H1 (cell line): ENCODE measurements around the gene KCNMA1. TPM values are rescaled to one million over a fixed set of nuclear protein-coding genes. Genes with fewer than 3 reads are reported as not detected.

Source experiments
- CTCF ChIA-PET: fragments of 300-600 bp; sonication (Branson Sonifier 250); formaldehyde crosslinking; loops from one replicate; lab custom pipeline; 2021; ENCODE audit not compliant: partially characterized antibody; lab: Charles Lee
- POLR2A ChIA-PET: fragments of 300-600 bp; sonication (Branson Sonifier 250); formaldehyde crosslinking; loops from one replicate; lab custom pipeline; 2021; ENCODE audit warnings: inconsistent platforms; ENCODE audit not compliant: partially characterized antibody; lab: Charles Lee
- DNase-seq, 2 experiments: peaks; one replicate each; pipeline versions ENCODE4 v3.0.0 to v3.0.0-alpha.2; 2010 to 2022; ENCODE audit warnings: low spot score in 2 of 2, low read depth in 1 of 2, mixed read lengths in 1 of 2
- FAIRE-seq: peaks from 2 replicates; lab custom pipeline; 2011; peaks lifted over from hg19 to GRCh38; lab: Jason Lieb, UNC
- H2AFZ ChIP-seq: 2 replicates; pipeline ENCODE4 v1.8.1; 2012; ENCODE audit warnings: low read length, inconsistent platforms
- H2AK5ac ChIP-seq: 2 replicates; pipeline ENCODE4 v1.6.1; 2013; ENCODE audit warnings: low read depth, low read length
- H2BK120ac ChIP-seq: replicated peaks from 2 replicates; pipeline ENCODE3; 2013; ENCODE audit warnings: low read depth, low read length, inconsistent platforms
- H2BK12ac ChIP-seq: 2 replicates; pipeline ENCODE4 v1.6.1; 2013; ENCODE audit warnings: low read depth, low read length
- H2BK15ac ChIP-seq: 2 replicates; pipeline ENCODE4 v1.6.1; 2013; ENCODE audit warnings: low read length
- H2BK20ac ChIP-seq: 2 replicates; pipeline ENCODE4 v1.6.1; 2013; ENCODE audit warnings: low read length
- H2BK5ac ChIP-seq: 2 replicates; pipeline ENCODE4 v1.6.1; 2013; ENCODE audit warnings: low read depth, low read length
- H3K14ac ChIP-seq: 2 replicates; pipeline ENCODE4 v1.6.1; 2013; ENCODE audit warnings: inconsistent platforms; ENCODE audit not compliant: insufficient read length
- H3K18ac ChIP-seq: 2 replicates; pipeline ENCODE4 v1.6.1; 2013; ENCODE audit warnings: low read length; ENCODE audit errors: extremely low read depth
- H3K23ac ChIP-seq: 2 replicates; pipeline ENCODE4 v1.6.1; 2013; ENCODE audit warnings: inconsistent platforms; ENCODE audit not compliant: insufficient read length
- H3K23me2 ChIP-seq: 2 replicates; pipeline ENCODE4 v1.6.1; 2013; ENCODE audit warnings: low read depth, low read length
- H3K27ac ChIP-seq: 2 replicates; pipeline ENCODE4 v1.6.1; 2011; ENCODE audit warnings: low read depth, low read length, inconsistent platforms
- H3K27me3 ChIP-seq, 4 experiments: replicated peaks in 1 of 4; 1 replicate in 1 of 4; 2 replicates in 3 of 4; pipeline versions ENCODE4 v1.6.1 to v1.8.1; 2011 to 2013; ENCODE audit warnings: low read length in 3 of 4, mild to moderate bottlenecking in 3 of 4, inconsistent platforms in 2 of 4, mixed read lengths in 2 of 4, moderate library complexity in 1 of 4; ENCODE audit not compliant: control insufficient read depth in 3 of 4, insufficient read depth in 3 of 4; ENCODE audit errors: extremely low read depth in 1 of 4
- H3K36me3 ChIP-seq, 4 experiments: 2 replicates each; pipeline versions ENCODE4 v1.6.1 to v1.8.1; 2011 to 2013; ENCODE audit warnings: mild to moderate bottlenecking in 4 of 4, low read length in 3 of 4, moderate library complexity in 2 of 4, control low read depth in 1 of 4, inconsistent platforms in 1 of 4; ENCODE audit not compliant: insufficient read depth in 4 of 4, control insufficient read depth in 2 of 4
- H3K4ac ChIP-seq: replicated peaks from 2 replicates; pipeline ENCODE3; 2013; ENCODE audit warnings: low read length, low read depth, mixed read lengths, inconsistent platforms; ENCODE audit not compliant: insufficient read length
- H3K4me1 ChIP-seq, 4 experiments: replicated peaks in 1 of 4; 1 replicate in 1 of 4; 2 replicates in 3 of 4; pipeline versions ENCODE4 v1.6.1 to v1.8.1; 2011 to 2013; ENCODE audit warnings: low read length in 3 of 4, inconsistent platforms in 2 of 4, mixed read lengths in 1 of 4; ENCODE audit not compliant: insufficient read depth in 4 of 4, control insufficient read depth in 3 of 4
- H3K4me2 ChIP-seq, 2 experiments: 2 replicates each; pipeline versions ENCODE4 v1.6.1 to v1.8.1; 2011 to 2013; ENCODE audit warnings: low read depth in 2 of 2, low read length in 2 of 2, control low read depth in 1 of 2, inconsistent platforms in 1 of 2, mild to moderate bottlenecking in 1 of 2; ENCODE audit not compliant: insufficient read depth in 1 of 2
- H3K4me3 ChIP-seq, 4 experiments: fragments of 200-600, 300-600 bp in 1 of 4; sonication (generic), shearing (Covaris generic), sonication (Bioruptor Twin) in 1 of 4; 2 replicates each; pipeline versions ENCODE4 v1.5.1 to v1.8.1; 2011 to 2016; ENCODE audit warnings: low read length in 4 of 4, low read depth in 3 of 4, control low read depth in 2 of 4, inconsistent platforms in 2 of 4, mild to moderate bottlenecking in 2 of 4, mixed read lengths in 1 of 4, moderate library complexity in 1 of 4; ENCODE audit not compliant: insufficient read depth in 2 of 4; ENCODE audit errors: extremely low read depth in 1 of 4
- H3K56ac ChIP-seq: replicated peaks from 2 replicates; pipeline ENCODE3; 2013; ENCODE audit warnings: low read depth, mild to moderate bottlenecking, mixed read lengths, low read length, inconsistent platforms; ENCODE audit not compliant: insufficient read length
- H3K79me1 ChIP-seq: 2 replicates; pipeline ENCODE4 v1.6.1; 2013; ENCODE audit warnings: low read depth, low read length, control low read depth
- H3K79me2 ChIP-seq, 2 experiments: 2 replicates each; pipeline versions ENCODE4 v1.6.1 to v1.8.1; 2012 to 2013; ENCODE audit warnings: low read length in 2 of 2, mild to moderate bottlenecking in 2 of 2, inconsistent platforms in 1 of 2; ENCODE audit not compliant: insufficient read depth in 2 of 2, control insufficient read depth in 1 of 2
- H3K9ac ChIP-seq, 4 experiments: replicated peaks in 1 of 4; 1 replicate in 1 of 4; 2 replicates in 3 of 4; pipeline versions ENCODE4 v1.6.1 to v1.8.1; 2011 to 2013; ENCODE audit warnings: low read depth in 3 of 4, low read length in 3 of 4, control low read depth in 2 of 4, mild to moderate bottlenecking in 2 of 4, moderate library complexity in 2 of 4, inconsistent platforms in 1 of 4; ENCODE audit errors: extremely low read depth in 1 of 4
- H3K9me3 ChIP-seq, 2 experiments: 2 replicates each; pipeline versions ENCODE4 v1.6.1 to v1.8.1; 2012 to 2013; ENCODE audit warnings: mild to moderate bottlenecking in 2 of 2, moderate library complexity in 2 of 2, control low read depth in 1 of 2, inconsistent platforms in 1 of 2, low read depth in 1 of 2, low read length in 1 of 2, mixed read lengths in 1 of 2; ENCODE audit not compliant: insufficient read depth in 2 of 2
- H4K20me1 ChIP-seq, 2 experiments: replicated peaks in 1 of 2; 2 replicates each; pipeline versions ENCODE3 to v1.8.1; 2011 to 2013; ENCODE audit warnings: inconsistent platforms in 2 of 2, low read length in 2 of 2, mild to moderate bottlenecking in 1 of 2; ENCODE audit not compliant: insufficient read depth in 2 of 2, control insufficient read depth in 1 of 2
- H4K5ac ChIP-seq: 2 replicates; pipeline ENCODE4 v1.6.1; 2013; ENCODE audit warnings: low read length, low read depth, mixed read lengths, inconsistent platforms; ENCODE audit not compliant: insufficient read length
- H4K8ac ChIP-seq: 2 replicates; pipeline ENCODE4 v1.8.0; 2013; ENCODE audit warnings: mild to moderate bottlenecking, moderate library complexity, low read length, inconsistent platforms; ENCODE audit not compliant: insufficient read depth; ENCODE audit errors: extremely low read depth
- H4K91ac ChIP-seq: replicated peaks from 2 replicates; pipeline ENCODE3; 2013; ENCODE audit warnings: low read length, mixed read lengths, inconsistent platforms; ENCODE audit not compliant: insufficient read length
- BCL11A ChIP-seq, 2 experiments: IDR thresholded peaks; one replicate each; pipeline ENCODE4 v1.6.1; 2011; ENCODE audit warnings: low read depth in 2 of 2, low read length in 2 of 2, mild to moderate bottlenecking in 2 of 2
- CTBP2 ChIP-seq: IDR thresholded peaks from 2 replicates; pipeline ENCODE4 v1.7.0; 2011; ENCODE audit warnings: borderline replicate concordance, mild to moderate bottlenecking, moderate library complexity, mixed read lengths, low read length; ENCODE audit not compliant: insufficient read depth, insufficient read length
- FOSL1 ChIP-seq: IDR thresholded peaks from 2 replicates; pipeline ENCODE4 v1.6.1; 2011; ENCODE audit warnings: mild to moderate bottlenecking, low read depth, low read length, moderate library complexity; ENCODE audit not compliant: insufficient read depth
- JUN ChIP-seq: IDR thresholded peaks from 2 replicates; pipeline ENCODE4 v1.6.1; 2011; ENCODE audit warnings: low read depth, mild to moderate bottlenecking, improper control_type of control experiment, low read length
- POU5F1 ChIP-seq: IDR thresholded peaks from 2 replicates; pipeline ENCODE4 v1.6.1; 2011; ENCODE audit warnings: low read depth, mild to moderate bottlenecking, low read length, moderate library complexity
- RNF2 ChIP-seq: fragments of 200-900, 300-1000 bp; sonication (generic); IDR thresholded peaks from 2 replicates; pipeline ENCODE4 v1.7.1; 2016; ENCODE audit warnings: borderline replicate concordance, low read depth, mild to moderate bottlenecking, antibody characterized with exemption, low read length; ENCODE audit not compliant: poor library complexity, severe bottlenecking; ENCODE audit errors: missing control alignments
- RXRA ChIP-seq: IDR thresholded peaks from 2 replicates; pipeline ENCODE4 v1.6.1; 2011; ENCODE audit warnings: low read depth, mild to moderate bottlenecking, low read length, moderate library complexity; ENCODE audit not compliant: insufficient read depth
- SP4 ChIP-seq: IDR thresholded peaks from 2 replicates; pipeline ENCODE4 v1.6.1; 2012; ENCODE audit warnings: low read length, inconsistent platforms
- SUZ12 ChIP-seq: fragments of 200-600 bp; sonication (generic); IDR thresholded peaks from 2 replicates; pipeline ENCODE4 v1.6.1; 2012; ENCODE audit warnings: mild to moderate bottlenecking, inconsistent platforms, low read length, moderate library complexity, mixed read lengths
- WGBS, 2 experiments: shearing (Covaris generic) in 1 of 2; methylation state at CpG; one replicate each; pipeline versions ENCODE4 v1.1.6 to v1.1.7; 2013 to 2015; ENCODE audit warnings: low lambda C conversion rate in 2 of 2, mixed read lengths in 2 of 2, inconsistent platforms in 1 of 2, low coverage in 1 of 2, missing lambda C conversion rate in 1 of 2; ENCODE audit not compliant: insufficient replicate concordance in 2 of 2, insufficient coverage in 1 of 2, insufficient read length in 1 of 2; ENCODE audit errors: extremely low coverage in 1 of 2, missing lambda C conversion rate in 1 of 2; 5-methylcytosine and 5-hydroxymethylcytosine counted together
- polyA plus RNA-seq, 7 experiments: library from polyadenylated mRNA; depleted of rRNA in 3 of 7; stranded (reverse) in 5 of 7; unstranded in 2 of 7; fragments of >200 nt in 5 of 7; fragments of 200-250 nt in 2 of 7; gene quantifications; 1 replicate in 5 of 7; 2 replicates in 1 of 7; 4 replicates in 1 of 7; pipeline versions ENCODE4 v1.2.1 to v1.2.3, GENCODE V29; 2011 to 2013; ENCODE audit warnings: missing spikeins in 2 of 7, mixed read lengths in 2 of 7
- total RNA-seq: library from RNA; stranded (reverse); fragmentation: NEBNext Ultra II Directional; extraction: Animal tissue kit (Norgen Biotek cat#: 25700); gene quantifications from 2 replicates; pipeline ENCODE4 v1.2.1, GENCODE V29; 2021

KCNMA1 gene
- total and polyA plus RNA-seq, 2 of the 8 experiments (the other 6 are each of a cell fraction or from before 2014, with no cell fraction given) = 10.2 to 11.1 TPM

DNA sequence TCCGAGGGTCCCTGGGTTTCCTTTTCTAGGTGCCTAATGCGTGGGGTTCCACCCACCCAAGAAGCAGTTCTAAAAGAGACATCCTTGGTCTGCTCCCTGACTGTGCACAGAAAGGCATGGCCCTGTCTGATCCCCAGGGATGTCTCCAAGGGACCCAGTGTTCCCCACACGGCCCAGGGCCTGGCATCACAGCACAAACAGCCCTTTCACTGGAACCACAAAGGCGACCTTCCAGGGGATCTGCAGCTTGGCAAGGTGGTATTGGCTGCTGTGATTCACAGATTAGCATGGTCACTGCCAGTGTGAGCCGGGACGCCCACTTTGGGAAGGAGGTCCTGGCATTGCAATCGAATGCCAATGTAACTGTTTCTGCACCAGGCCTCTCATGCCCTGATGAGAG lies 6.4 kb downstream of the KCNMA1 start:
- TF ChIP-seq BCL11A (IDR thresholded peaks at IDR 0.05; ENCODE audit: low read depth in 2 of 2, low read length in 2 of 2) = no peak
- no peak for TF ChIP-seq SP4
- no peak for TF ChIP-seq RXRA
- TF ChIP-seq CTBP2 = no peak
- no peak for TF ChIP-seq FOSL1
- TF ChIP-seq JUN = no peak
- TF ChIP-seq SUZ12 = no peak
- TF ChIP-seq POU5F1 = no peak
- TF ChIP-seq RNF2 = no peak
- Histone ChIP-seq H3K4me3 (no peak overlapping the region), H3K23me2 (peaks cover under 1% of the 10 kb centered on the region), H4K8ac (no peak overlapping the region), H3K36me3 (no peaks in the 10 kb centered on the region), H2BK12ac (no peak overlapping the region), H3K4me1 (peaks cover 2 to 17% (median 10%) of the 10 kb centered on the region in 4 experiments; a peak in 5 of 7 replicates), H2AFZ (no peak overlapping the region), H3K56ac (no peak overlapping the region), H3K27me3 (peaks cover under 1 to 10% (median 7%) of the 10 kb centered on the region in 4 experiments), H4K5ac (no peak overlapping the region), H2BK5ac (no peak overlapping the region), H3K18ac (no peak overlapping the region), H3K79me2 (peaks cover 0 to 11% of the 10 kb centered on the region in 2 experiments; a peak in 1 of 4 replicates), H2AK5ac (no peak overlapping the region), H2BK15ac (no peak overlapping the region), H2BK20ac (no peak overlapping the region), H3K9ac (no peak overlapping the region), H3K23ac (no peak overlapping the region), H3K4me2 (no peak overlapping the region), H3K79me1 (no peaks in the 10 kb centered on the region; the same call in 1 of the 2 replicates), H2BK120ac (no peak overlapping the region), H4K91ac (no peak overlapping the region), H3K9me3 (no peaks in the 10 kb centered on the region), H3K14ac (no peak overlapping the region), H3K27ac (no peak overlapping the region), H3K4ac (no peak overlapping the region), H4K20me1 (peaks cover 0 to 2% of the 10 kb centered on the region in 2 experiments)
- POLR2A ChIA-PET = no interaction called here
- DNase-seq (no peak), FAIRE-seq (no peak)
- CTCF ChIA-PET = interaction anchor here (0.8 to 3.2 kb wide), 7 partner anchors 10 to 202 kb away, joined by 3 to 14 read pairs (median 4); no protein-coding TSS in a partner anchor
- WGBS, 2 experiments = 88% methylated on average over 7 of the region's 7 CpGs; no CpG with 5 or more reads in 1 of the 2 experiments
